MCF 10A (cell line): ENCODE results near the gene TBKBP1. TPM values are rescaled to one million over a fixed set of nuclear protein-coding genes. Genes with fewer than 3 reads are reported as not detected.
"Not testable (repeated sequence)": the region's sequence is repeated elsewhere in the genome, so short reads cannot be mapped to it uniquely, and the experiment has no call there.

Experiments
- BruUV-seq: library from RNA; stranded (reverse); fragments of 400-500 nt; replicated peaks from 2 replicates; lab custom pipeline; 2021; lab: Mats Ljungman, UMichigan
- CTCF ChIA-PET: fragments of 300-600 bp; sonication (Branson Sonifier 250); formaldehyde crosslinking; extraction: SDS; loops from one replicate; lab custom pipeline; 2021; ENCODE audit warnings: antibody characterized with exemption, inconsistent platforms; lab: Yijun Ruan, JAX
- POLR2A ChIA-PET: fragments of 300-600, 350-650 bp; sonication (Branson Sonifier 250); formaldehyde crosslinking; extraction: SDS; loops from one replicate; lab custom pipeline; 2020; ENCODE audit warnings: antibody characterized with exemption, inconsistent platforms; lab: Yijun Ruan, JAX
- DNase-seq: peaks from one replicate; pipeline ENCODE4 v3.0.0-alpha.2; 2018; ENCODE audit not compliant: unreplicated experiment
- H3K27ac Mint-ChIP-seq: one replicate; pipeline ENCODE4 v1.8.0; 2022; ENCODE audit warnings: mild to moderate bottlenecking, low read depth, mixed read lengths; ENCODE audit not compliant: unreplicated experiment
- H3K27me3 Mint-ChIP-seq: one replicate; pipeline ENCODE4 v1.8.0; 2022; ENCODE audit warnings: mixed read lengths; ENCODE audit not compliant: insufficient read depth, unreplicated experiment
- H3K36me3 Mint-ChIP-seq: one replicate; pipeline ENCODE4 v1.8.0; 2022; ENCODE audit warnings: mild to moderate bottlenecking, moderate library complexity, mixed read lengths; ENCODE audit not compliant: insufficient read depth, unreplicated experiment
- H3K4me1 Mint-ChIP-seq: one replicate; pipeline ENCODE4 v1.8.0; 2022; ENCODE audit warnings: mixed read lengths; ENCODE audit not compliant: insufficient read depth, unreplicated experiment
- H3K4me3 Mint-ChIP-seq: one replicate; pipeline ENCODE4 v1.8.0; 2022; ENCODE audit warnings: mild to moderate bottlenecking, moderate library complexity, mixed read lengths; ENCODE audit not compliant: unreplicated experiment
- H3K9me3 Mint-ChIP-seq: one replicate; pipeline ENCODE4 v1.8.0; 2022; ENCODE audit warnings: mixed read lengths; ENCODE audit not compliant: unreplicated experiment
- CTCF ChIP-seq: fragments of 200-600 bp; IDR thresholded peaks from one replicate; pipeline ENCODE4 v1.8.0; 2022; ENCODE audit warnings: antibody characterized with exemption, mild to moderate bottlenecking; ENCODE audit not compliant: unreplicated experiment
- intact Hi-C: fragments of 100-400 bp; cut with micrococcal nuclease; formaldehyde crosslinking; loops from 2 replicates; pipeline ENCODE4 v1.14.1; 2022
- total RNA-seq: library from RNA; stranded (reverse); gene quantifications from 2 replicates; pipeline ENCODE4 v1.2.3, GENCODE V29; 2022

TBKBP1 gene
- total RNA-seq, 1 experiment from 2014 or later, result 0.40 TPM

GRCh38 chr17:47676510-47677165 lies 17.3 kb upstream of the TBKBP1 start:
- Mint-ChIP-seq H3K9me3 (no peaks in the 10 kb centered on the region), H3K36me3 (peaks cover 98% of the 10 kb centered on the region), H3K27me3 (no peaks in the 10 kb centered on the region), H3K4me3 (no peak overlapping the region), H3K27ac (peak overlapping the region; percentile 23), H3K4me1 (no peaks in the 10 kb centered on the region)
- DNase-seq, result no peak
- intact Hi-C loops, result no loop called here
- no peak for TF ChIP-seq CTCF
- no TSS peak for BruUV-seq
- ChIA-PET CTCF (interaction anchor here (0.7 to 3.7 kb wide), 5 partner anchors 12 to 479 kb away, joined by 3 to 25 read pairs (median 3); no protein-coding TSS in a partner anchor), POLR2A (interaction anchor here (0.6 to 2.2 kb wide), 5 partner anchors 9 to 22 kb away, joined by 3 to 7 read pairs (median 3); no protein-coding TSS in a partner anchor)

GRCh38 chr17:47678196-47678595 lies 15.8 kb upstream of the TBKBP1 start:
- Mint-ChIP-seq H3K4me1 (no peaks in the 10 kb centered on the region), H3K36me3 (peaks cover 98% of the 10 kb centered on the region), H3K9me3 (no peaks in the 10 kb centered on the region), H3K27ac (peak overlapping the region; percentile 19), H3K27me3 (no peaks in the 10 kb centered on the region), H3K4me3 (no peak overlapping the region)
- CTCF ChIA-PET, result interaction anchor here (0.7 to 3.7 kb wide), 6 partner anchors 13 to 123 kb away, joined by 3 to 25 read pairs (median 4); no protein-coding TSS in a partner anchor
- intact Hi-C loops, result no loop called here
- TF ChIP-seq CTCF, result no peak
- DNase-seq, result no peak
- no TSS peak for BruUV-seq
- POLR2A ChIA-PET, result interaction anchor here (1.1 to 2.2 kb wide), 3 partner anchors 13 to 28 kb away, joined by 3 to 7 read pairs (median 4); partner anchors contain the start of gene KPNB1

- POLR2A ChIA-PET, result no interaction called here
- H3K4me1 Mint-ChIP-seq, result peaks cover 15% of the 10 kb centered on the region
- H3K4me3 Mint-ChIP-seq, result no peak overlapping the region
- TF ChIP-seq CTCF, result no peak
- H3K27ac Mint-ChIP-seq, result no peak overlapping the region
- BruUV-seq, result no TSS peak
- H3K9me3 Mint-ChIP-seq, result no peaks in the 10 kb centered on the region
- DNase-seq, result no peak
- H3K27me3 Mint-ChIP-seq, result no peaks in the 10 kb centered on the region
- CTCF ChIA-PET, result interaction anchor here (0.6 kb wide), 1 partner anchor 181 kb away, joined by 3 read pairs; no protein-coding TSS in a partner anchor
- intact Hi-C loops, result no loop called here
- H3K36me3 Mint-ChIP-seq, result peaks cover 87% of the 10 kb centered on the region
These were observed 11.8 kb upstream of the TBKBP1 start for GRCh38 chr17:47682138-47682537.

GRCh38 chr17:47682727-47683126 lies 11.2 kb upstream of the TBKBP1 start:
- DNase-seq, H3K27ac Mint-ChIP-seq, H3K4me3 Mint-ChIP-seq, H3K27me3 Mint-ChIP-seq, intact Hi-C loops, BruUV-seq, H3K9me3 Mint-ChIP-seq: not testable (repeated sequence)
- peaks cover 15% of the 10 kb centered on the region for H3K4me1 Mint-ChIP-seq
- ChIA-PET CTCF (interaction anchor here (0.6 kb wide), 1 partner anchor 181 kb away, joined by 3 read pairs; no protein-coding TSS in a partner anchor), POLR2A (interaction anchor here (0.6 kb wide), 1 partner anchor 117 kb away, joined by 4 read pairs; no protein-coding TSS in a partner anchor)
- peaks cover 81% of the 10 kb centered on the region for H3K36me3 Mint-ChIP-seq
